Mesenchymal stem cell (in vitro differentiated cells and primary cell): ENCODE results near the gene LRP1B.

Source experiments
- DNase-seq: peaks from one replicate; pipeline ENCODE4 v3.0.0-alpha.2; 2013
- H2AFZ ChIP-seq: one replicate; pipeline ENCODE4 v1.6.1; 2013; ENCODE audit warnings: low read depth, mild to moderate bottlenecking, control low read depth, inconsistent platforms, low read length, moderate library complexity
- H2AK5ac ChIP-seq: 2 replicates; pipeline ENCODE4 v1.6.1; 2013; ENCODE audit warnings: low read length, moderate library complexity, mild to moderate bottlenecking, inconsistent platforms; ENCODE audit not compliant: severe bottlenecking
- H2BK120ac ChIP-seq: one replicate; pipeline ENCODE4 v1.6.1; 2013; ENCODE audit warnings: low read depth, mild to moderate bottlenecking, inconsistent platforms, low read length, moderate library complexity
- H2BK12ac ChIP-seq, 2 experiments: one replicate each; pipeline ENCODE4 v1.6.1; 2013; ENCODE audit warnings: inconsistent platforms in 2 of 2, low read length in 2 of 2, mild to moderate bottlenecking in 2 of 2, moderate library complexity in 2 of 2, control low read depth in 1 of 2
- H2BK15ac ChIP-seq: one replicate; pipeline ENCODE4 v1.6.1; 2013; ENCODE audit warnings: mild to moderate bottlenecking, low read depth, inconsistent platforms; ENCODE audit not compliant: poor library complexity, severe bottlenecking
- H2BK5ac ChIP-seq: 2 replicates; pipeline ENCODE4 v1.6.1; 2013; ENCODE audit warnings: low read depth, mild to moderate bottlenecking, low read length, control low read depth, inconsistent platforms; ENCODE audit not compliant: poor library complexity, severe bottlenecking
- H3K14ac ChIP-seq, 2 experiments: one replicate each; pipeline ENCODE4 v1.6.1; 2013; ENCODE audit warnings: inconsistent platforms in 2 of 2, low read length in 2 of 2, control low read depth in 1 of 2, mild to moderate bottlenecking in 1 of 2, moderate library complexity in 1 of 2
- H3K18ac ChIP-seq, 2 experiments: one replicate each; pipeline ENCODE4 v1.6.1; 2013; ENCODE audit warnings: inconsistent platforms in 2 of 2, low read length in 2 of 2, control low read depth in 1 of 2, low read depth in 1 of 2, mild to moderate bottlenecking in 1 of 2
- H3K23ac ChIP-seq, 2 experiments: one replicate each; pipeline ENCODE4 v1.6.1; 2013; ENCODE audit warnings: inconsistent platforms in 2 of 2, low read length in 2 of 2, mild to moderate bottlenecking in 2 of 2, moderate library complexity in 2 of 2, control low read depth in 1 of 2
- H3K27ac ChIP-seq: 2 replicates; pipeline ENCODE4 v1.5.1; 2013; ENCODE audit warnings: mild to moderate bottlenecking, moderate library complexity, low read length, control low read depth, inconsistent platforms; ENCODE audit not compliant: poor library complexity, severe bottlenecking
- H3K27me3 ChIP-seq, 2 experiments: 2 replicates each; pipeline versions ENCODE4 v1.6.1 to v1.7.0; 2013; ENCODE audit warnings: low read length in 2 of 2, mild to moderate bottlenecking in 2 of 2, moderate library complexity in 2 of 2, control low read depth in 1 of 2, inconsistent platforms in 1 of 2; ENCODE audit not compliant: control insufficient read depth in 1 of 2, insufficient read depth in 1 of 2
- H3K36me3 ChIP-seq, 2 experiments: 2 replicates each; pipeline versions ENCODE4 v1.6.1 to v1.7.0; 2013; ENCODE audit warnings: low read length in 2 of 2, control low read depth in 1 of 2, inconsistent platforms in 1 of 2, low read depth in 1 of 2, mild to moderate bottlenecking in 1 of 2; ENCODE audit not compliant: insufficient read depth in 2 of 2, control insufficient read depth in 1 of 2
- H3K4ac ChIP-seq, 2 experiments: one replicate each; pipeline ENCODE4 v1.6.1; 2013; ENCODE audit warnings: inconsistent platforms in 2 of 2, low read length in 2 of 2, mild to moderate bottlenecking in 2 of 2, moderate library complexity in 2 of 2, control low read depth in 1 of 2, low read depth in 1 of 2
- H3K4me1 ChIP-seq: 2 replicates; pipeline ENCODE4 v1.6.1; 2013; ENCODE audit warnings: low read depth, low read length, control low read depth; ENCODE audit not compliant: control insufficient read depth, insufficient read depth
- H3K4me2 ChIP-seq: 2 replicates; pipeline ENCODE4 v1.6.1; 2013; ENCODE audit warnings: low read length, mild to moderate bottlenecking, inconsistent platforms; ENCODE audit not compliant: poor library complexity, severe bottlenecking
- H3K4me3 ChIP-seq, 2 experiments: 2 replicates each; pipeline versions ENCODE4 v1.5.1 to v1.7.0; 2013; ENCODE audit warnings: low read length in 2 of 2, mild to moderate bottlenecking in 2 of 2, control low read depth in 1 of 2, low read depth in 1 of 2; ENCODE audit not compliant: insufficient read depth in 1 of 2
- H3K79me1 ChIP-seq: replicated peaks from 2 replicates; pipeline ENCODE4 v1.6.1; 2013; ENCODE audit warnings: mild to moderate bottlenecking, control low read depth, low read length, inconsistent platforms; ENCODE audit not compliant: poor library complexity, severe bottlenecking
- H3K9ac ChIP-seq: 2 replicates; pipeline ENCODE4 v1.7.0; 2013; ENCODE audit warnings: mild to moderate bottlenecking, low read length, moderate library complexity
- H3K9me3 ChIP-seq: 2 replicates; pipeline ENCODE4 v1.7.0; 2013; ENCODE audit warnings: mild to moderate bottlenecking, low read length; ENCODE audit not compliant: control insufficient read depth
- H4K8ac ChIP-seq: one replicate; pipeline ENCODE4 v1.6.1; 2013; ENCODE audit warnings: inconsistent platforms, mild to moderate bottlenecking, low read length, moderate library complexity
- H4K91ac ChIP-seq: one replicate; pipeline ENCODE4 v1.6.1; 2013; ENCODE audit warnings: mild to moderate bottlenecking, low read length, inconsistent platforms
- WGBS: methylation state at CpG from one replicate; pipeline ENCODE4 v1.1.7; 2013; ENCODE audit warnings: mixed read lengths; 5-methylcytosine and 5-hydroxymethylcytosine counted together

LRP1B gene

GRCh38 chr2:141392517-141393213, 738.2 kb downstream of the LRP1B start:
- H2BK15ac ChIP-seq = no peak overlapping the region
- H3K4ac ChIP-seq = peak overlapping the region in 1 of 2 experiments; percentile 61
- no peak overlapping the region for H2BK5ac ChIP-seq
- H2BK120ac ChIP-seq = no peak overlapping the region
- no peak overlapping the region for H3K14ac ChIP-seq
- H3K18ac ChIP-seq = peak overlapping the region in 1 of 2 experiments; percentile 66
- H3K79me1 ChIP-seq = no peaks in the 10 kb centered on the region
- no peak overlapping the region for H2AFZ ChIP-seq
- peak; percentile 79 for DNase-seq
- H3K4me2 ChIP-seq = no peak overlapping the region
- H3K23ac ChIP-seq = no peak overlapping the region
- H3K27ac ChIP-seq = no peak overlapping the region
- H3K4me3 ChIP-seq = no peak overlapping the region
- no peaks in the 10 kb centered on the region for H3K4me1 ChIP-seq
- H2BK12ac ChIP-seq = no peak overlapping the region
- H4K8ac ChIP-seq = no peak overlapping the region
- no peaks in the 10 kb centered on the region for H3K9me3 ChIP-seq
- no peaks in the 10 kb centered on the region for H3K27me3 ChIP-seq
- no peak overlapping the region for H3K9ac ChIP-seq
- H4K91ac ChIP-seq = no peak overlapping the region
- 53% methylated on average over 5 of the region's 5 CpGs for WGBS
- no peaks in the 10 kb centered on the region for H3K36me3 ChIP-seq
- H2AK5ac ChIP-seq = no peak overlapping the region

DNA sequence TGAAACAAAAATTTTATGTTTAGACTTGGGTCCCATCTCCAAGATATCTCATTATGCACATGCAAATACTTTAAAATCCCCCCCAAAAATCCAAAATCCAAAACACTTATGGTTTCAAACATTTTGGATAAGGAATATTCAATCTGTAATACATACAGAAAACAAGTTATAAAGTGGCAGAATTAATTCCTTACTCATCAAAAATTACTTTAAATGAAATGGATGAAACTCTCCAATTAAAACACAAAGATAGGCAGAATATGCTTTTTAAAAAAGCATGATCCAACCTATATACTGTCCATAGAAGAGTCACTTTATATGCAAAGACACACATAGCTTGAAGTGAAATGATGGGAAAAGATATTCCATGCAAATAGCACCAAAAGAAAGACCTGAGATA, 744.6 kb downstream of the LRP1B start:
- H3K36me3 ChIP-seq = no peaks in the 10 kb centered on the region
- no peaks in the 10 kb centered on the region for H3K79me1 ChIP-seq
- H3K9ac ChIP-seq = no peak overlapping the region
- H4K8ac ChIP-seq = no peak overlapping the region
- no peaks in the 10 kb centered on the region for H3K27me3 ChIP-seq
- no peak for DNase-seq
- H3K9me3 ChIP-seq = peaks cover 5% of the 10 kb centered on the region
- H3K4me2 ChIP-seq = no peak overlapping the region
- H3K4ac ChIP-seq = no peak overlapping the region
- H2BK5ac ChIP-seq = no peak overlapping the region
- no peak overlapping the region for H3K4me3 ChIP-seq
- H3K4me1 ChIP-seq = no peaks in the 10 kb centered on the region
- no peak overlapping the region for H2BK120ac ChIP-seq
- no peak overlapping the region for H2BK12ac ChIP-seq
- H2AK5ac ChIP-seq = no peak overlapping the region
- H4K91ac ChIP-seq = no peak overlapping the region
- no peak overlapping the region for H3K27ac ChIP-seq
- no peak overlapping the region for H3K18ac ChIP-seq
- no peak overlapping the region for H3K23ac ChIP-seq
- H3K14ac ChIP-seq = no peak overlapping the region
- no peak overlapping the region for H2AFZ ChIP-seq
- H2BK15ac ChIP-seq = no peak overlapping the region

GRCh38 chr2:141384676-141385075, 746.1 kb downstream of the LRP1B start:
- no peaks in the 10 kb centered on the region for H3K79me1 ChIP-seq
- no peak overlapping the region for H2AK5ac ChIP-seq
- DNase-seq = peak; percentile 34
- H4K8ac ChIP-seq = no peak overlapping the region
- H4K91ac ChIP-seq = no peak overlapping the region
- H3K14ac ChIP-seq = no peak overlapping the region
- H3K27ac ChIP-seq = no peak overlapping the region
- H3K4me3 ChIP-seq = no peak overlapping the region
- no peak overlapping the region for H2BK15ac ChIP-seq
- WGBS = 67% methylated on average over 4 of the region's 4 CpGs
- H3K23ac ChIP-seq = peak overlapping the region in 1 of 2 experiments; percentile 52
- H3K36me3 ChIP-seq = no peaks in the 10 kb centered on the region
- no peak overlapping the region for H3K4me2 ChIP-seq
- H3K4me1 ChIP-seq = no peaks in the 10 kb centered on the region
- no peak overlapping the region for H3K4ac ChIP-seq
- no peak overlapping the region for H3K9ac ChIP-seq
- no peak overlapping the region for H2BK120ac ChIP-seq
- H3K18ac ChIP-seq = peak overlapping the region in 1 of 2 experiments; percentile 33
- no peak overlapping the region for H2BK5ac ChIP-seq
- H2AFZ ChIP-seq = no peak overlapping the region
- H3K27me3 ChIP-seq = no peaks in the 10 kb centered on the region
- H2BK12ac ChIP-seq = no peak overlapping the region
- peaks cover 5% of the 10 kb centered on the region for H3K9me3 ChIP-seq

DNA sequence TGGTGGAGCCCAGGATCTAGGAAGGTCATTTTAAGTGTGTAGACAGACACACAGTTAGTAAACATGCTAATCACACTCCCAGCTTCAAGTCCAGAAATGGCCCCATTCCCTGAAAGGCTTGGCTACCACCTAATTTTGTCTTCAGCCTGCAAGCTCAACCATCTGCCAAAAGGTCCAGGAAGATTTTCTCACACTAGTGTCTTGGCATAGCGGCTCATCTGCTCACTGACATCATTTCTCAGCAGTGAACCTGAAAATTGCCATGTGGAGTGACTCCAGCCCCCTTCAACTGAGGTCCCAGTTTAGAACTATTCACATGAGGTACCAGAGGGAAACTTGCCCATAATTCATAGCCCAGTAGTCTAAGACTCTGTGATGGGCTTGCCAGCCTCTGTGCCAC, 748.9 kb downstream of the LRP1B start:
- H2AFZ ChIP-seq = no peak overlapping the region
- no peak overlapping the region for H2BK15ac ChIP-seq
- H3K4me1 ChIP-seq = no peaks in the 10 kb centered on the region
- no peak overlapping the region for H3K14ac ChIP-seq
- no peak overlapping the region for H3K4ac ChIP-seq
- H2BK12ac ChIP-seq = no peak overlapping the region
- H3K27me3 ChIP-seq = no peaks in the 10 kb centered on the region
- H4K91ac ChIP-seq = no peak overlapping the region
- no peak overlapping the region for H3K9ac ChIP-seq
- H3K27ac ChIP-seq = no peak overlapping the region
- no peak overlapping the region for H3K18ac ChIP-seq
- H3K9me3 ChIP-seq = peaks cover 17% of the 10 kb centered on the region
- H3K36me3 ChIP-seq = no peaks in the 10 kb centered on the region
- H3K23ac ChIP-seq = no peak overlapping the region
- H2AK5ac ChIP-seq = no peak overlapping the region
- H3K4me2 ChIP-seq = no peak overlapping the region
- H2BK5ac ChIP-seq = no peak overlapping the region
- WGBS = 100% methylated on average over 1 of the region's 1 CpG
- H3K79me1 ChIP-seq = no peaks in the 10 kb centered on the region
- H4K8ac ChIP-seq = no peak overlapping the region
- no peak for DNase-seq
- no peak overlapping the region for H3K4me3 ChIP-seq
- H2BK120ac ChIP-seq = no peak overlapping the region
